ENCODE measurements around the gene NEDD8. TPM values are rescaled to one million over a fixed set of nuclear protein-coding genes. Genes with fewer than 3 reads are reported as not detected.
"Not testable (repeated sequence)": the region's sequence is repeated elsewhere in the genome, so short reads cannot be mapped to it uniquely, and the experiment has no call there.

Gene NEDD8
- total RNA-seq, 4 donors from 2014 or later, result 44.1 to 77.6 (median 67.9) TPM

DNA sequence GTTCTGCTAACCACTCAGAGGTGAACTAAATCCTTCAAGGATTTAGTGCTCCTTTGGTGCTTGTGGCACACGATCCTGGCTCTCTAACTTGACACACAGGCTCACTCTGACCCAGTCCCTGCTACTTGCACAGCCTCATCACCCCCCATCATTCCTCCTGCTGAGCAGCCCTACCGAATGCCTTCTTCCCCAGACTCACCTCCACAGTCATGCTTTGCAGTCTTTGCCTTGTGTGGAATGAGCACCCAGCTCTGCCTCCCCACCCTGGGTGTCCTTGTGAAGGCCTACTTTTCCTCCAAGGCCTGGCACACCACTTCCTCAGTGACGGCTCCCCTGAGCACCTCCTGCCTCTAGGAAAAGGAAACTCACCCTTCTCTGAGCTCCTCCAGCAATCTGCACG, 18.2 kb upstream of the NEDD8 start:
- DNase-seq, result peak in 1 of 3 donors; percentile 36
- no peak overlapping the region for H3K4me3 ChIP-seq
- peaks cover 0 to 4% (median 0%) of the 10 kb centered on the region in 3 donors for H3K36me3 ChIP-seq
- TF ChIP-seq, protein P1, sequence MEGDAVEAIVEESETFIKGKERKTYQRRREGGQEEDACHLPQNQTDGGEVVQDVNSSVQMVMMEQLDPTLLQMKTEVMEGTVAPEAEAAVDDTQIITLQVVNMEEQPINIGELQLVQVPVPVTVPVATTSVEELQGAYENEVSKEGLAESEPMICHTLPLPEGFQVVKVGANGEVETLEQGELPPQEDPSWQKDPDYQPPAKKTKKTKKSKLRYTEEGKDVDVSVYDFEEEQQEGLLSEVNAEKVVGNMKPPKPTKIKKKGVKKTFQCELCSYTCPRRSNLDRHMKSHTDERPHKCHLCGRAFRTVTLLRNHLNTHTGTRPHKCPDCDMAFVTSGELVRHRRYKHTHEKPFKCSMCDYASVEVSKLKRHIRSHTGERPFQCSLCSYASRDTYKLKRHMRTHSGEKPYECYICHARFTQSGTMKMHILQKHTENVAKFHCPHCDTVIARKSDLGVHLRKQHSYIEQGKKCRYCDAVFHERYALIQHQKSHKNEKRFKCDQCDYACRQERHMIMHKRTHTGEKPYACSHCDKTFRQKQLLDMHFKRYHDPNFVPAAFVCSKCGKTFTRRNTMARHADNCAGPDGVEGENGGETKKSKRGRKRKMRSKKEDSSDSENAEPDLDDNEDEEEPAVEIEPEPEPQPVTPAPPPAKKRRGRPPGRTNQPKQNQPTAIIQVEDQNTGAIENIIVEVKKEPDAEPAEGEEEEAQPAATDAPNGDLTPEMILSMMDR (IDR thresholded peaks at IDR 0.05), result no peak
- TF ChIP-seq POLR2A (IDR thresholded peaks at IDR 0.05), result no peak
- no peaks in the 10 kb centered on the region for H3K9me3 ChIP-seq
- H3K27me3 ChIP-seq, result no peaks in the 10 kb centered on the region
- H3K4me1 ChIP-seq, result no peaks in the 10 kb centered on the region
- H3K27ac ChIP-seq, result no peak overlapping the region

DNA sequence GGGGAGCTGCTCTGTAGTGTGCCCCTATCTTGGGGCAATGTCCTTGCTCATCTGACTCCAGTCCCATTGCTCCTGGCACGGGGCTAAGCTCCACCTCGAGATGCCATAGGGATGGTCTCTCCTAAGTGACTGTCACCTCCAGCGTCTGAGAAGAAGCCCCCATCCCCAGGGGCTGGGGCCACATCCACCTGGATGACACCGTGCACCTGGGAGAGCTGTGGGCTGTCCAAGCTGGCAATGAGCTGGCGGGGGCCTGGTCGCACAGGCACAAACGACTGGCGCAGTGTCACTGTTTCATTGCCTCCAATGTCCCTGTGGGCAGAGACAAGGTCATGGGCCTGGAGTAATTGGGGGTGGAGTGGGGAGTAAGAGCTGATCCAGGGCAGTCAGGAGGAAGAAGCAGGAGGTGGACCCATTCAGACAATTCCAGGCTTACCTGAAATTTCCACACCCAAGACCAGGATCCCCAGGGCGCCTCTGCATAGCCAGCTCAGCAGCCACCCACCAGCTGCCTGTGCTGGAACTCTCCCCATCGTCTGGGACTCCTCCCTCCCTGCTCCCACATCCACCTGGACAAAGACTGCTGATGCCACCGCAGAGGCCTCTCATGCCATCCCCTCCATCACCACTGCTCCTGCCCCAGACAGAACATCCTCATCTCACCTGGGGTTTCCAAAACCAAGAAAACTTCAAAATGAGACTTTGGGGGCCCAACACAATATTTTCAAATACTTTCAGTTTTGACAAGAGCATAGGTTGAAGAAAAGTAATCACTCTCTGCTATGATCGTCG, 17.3 kb upstream of the NEDD8 start:
- no peaks in the 10 kb centered on the region for H3K4me1 ChIP-seq
- no peak overlapping the region for H3K27ac ChIP-seq
- no peaks in the 10 kb centered on the region for H3K27me3 ChIP-seq
- TF ChIP-seq, protein P1 (IDR thresholded peaks at IDR 0.05), result no peak
- TF ChIP-seq POLR2A (IDR thresholded peaks at IDR 0.05), result no peak
- DNase-seq, result peak in 1 of 3 donors; percentile 40
- H3K4me3 ChIP-seq, result no peak overlapping the region
- H3K36me3 ChIP-seq, result no peaks in the 10 kb centered on the region
- no peaks in the 10 kb centered on the region for H3K9me3 ChIP-seq

- Histone ChIP-seq H3K4me3 (no peak overlapping the region), H3K4me1 (peaks cover 0 to 7% (median 0%) of the 10 kb centered on the region in 4 donors), H3K36me3 (no peaks in the 10 kb centered on the region), H3K27me3 (no peaks in the 10 kb centered on the region), H3K9me3 (no peaks in the 10 kb centered on the region), H3K27ac (peak overlapping the region in 3 of 4 donors; percentile 45 to 68 (median 46))
- TF ChIP-seq, protein P1 (IDR thresholded peaks at IDR 0.05), result no peak
- TF ChIP-seq POLR2A (IDR thresholded peaks at IDR 0.05), result no peak
- no peak for DNase-seq
Measured at GRCh38 chr14:24247422-24247821, 15.3 kb upstream of the NEDD8 start.

- TF ChIP-seq POLR2A (IDR thresholded peaks at IDR 0.05), result no peak
- TF ChIP-seq, protein P1 (IDR thresholded peaks at IDR 0.05), result no peak
- DNase-seq, result peak in 1 of 3 donors; percentile 9
- Histone ChIP-seq H3K36me3 (no peaks in the 10 kb centered on the region), H3K27ac (peak overlapping the region; percentile 42 to 68 (median 46)), H3K4me3 (no peak overlapping the region), H3K9me3 (no peaks in the 10 kb centered on the region), H3K4me1 (peaks cover 0 to 7% (median 0%) of the 10 kb centered on the region in 4 donors), H3K27me3 (no peaks in the 10 kb centered on the region)
Measured at GRCh38 chr14:24246765-24247212, 14.6 kb upstream of the NEDD8 start.

GRCh38 chr14:24245350-24245749, 13.2 kb upstream of the NEDD8 start:
- H3K4me3 ChIP-seq, H3K27me3 ChIP-seq, H3K9me3 ChIP-seq, H3K36me3 ChIP-seq, H3K27ac ChIP-seq: not testable (repeated sequence)
- H3K4me1 ChIP-seq, result peaks cover 0 to 21% (median 6%) of the 10 kb centered on the region in 4 donors
- DNase-seq, result peak in 1 of 3 donors; percentile 23

DNA sequence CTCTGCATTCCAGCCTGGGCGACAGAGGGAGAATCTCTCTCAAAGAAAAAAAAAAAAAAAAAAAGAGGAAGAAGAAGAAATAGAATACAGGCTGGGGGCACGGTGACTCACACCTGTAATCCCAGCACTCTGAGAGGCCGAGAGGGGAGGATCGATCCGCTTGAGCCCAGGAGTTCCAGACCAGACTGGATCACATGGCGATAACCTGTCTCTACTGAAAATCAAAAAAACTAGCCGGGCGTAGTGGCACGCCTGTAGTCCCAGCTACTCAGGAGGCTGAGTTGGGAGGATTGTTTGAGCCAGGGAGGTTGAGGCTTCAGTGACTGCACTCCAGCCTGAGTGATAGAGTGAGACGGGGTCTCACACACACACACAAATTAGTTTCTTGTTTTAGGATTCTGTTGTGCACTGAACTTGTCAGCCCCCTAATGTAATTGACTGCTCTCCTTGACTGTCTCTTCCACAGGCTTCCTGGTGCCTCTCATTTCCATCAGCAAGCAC, 11.2 kb upstream of the NEDD8 start:
- TF ChIP-seq, protein P1 (IDR thresholded peaks at IDR 0.05), result no peak
- TF ChIP-seq POLR2A (IDR thresholded peaks at IDR 0.05), result no peak
- H3K27me3 ChIP-seq, result no peaks in the 10 kb centered on the region
- DNase-seq, result peak in 1 of 3 donors; percentile 59
- no peaks in the 10 kb centered on the region for H3K9me3 ChIP-seq
- peaks cover 0 to 28% (median 0%) of the 10 kb centered on the region in 3 donors for H3K36me3 ChIP-seq
- H3K4me1 ChIP-seq, result peaks cover 0 to 39% (median 7%) of the 10 kb centered on the region in 4 donors
- peak overlapping the region; percentile 50 to 73 (median 63) for H3K4me3 ChIP-seq
- H3K27ac ChIP-seq, result peak overlapping the region; percentile 94 to 98 (median 96)
